Parathyroid adenoma (tissue), 2 donors: Measurements from ENCODE around the gene TASL.

Experiments
- H2AFZ ChIP-seq: fragments of 300-600 bp; sonication (generic); one replicate; pipeline ENCODE4 v1.7.0; 2017; ENCODE audit warnings: antibody characterized with exemption, mild to moderate bottlenecking
- H3K27ac ChIP-seq: fragments of 300-600 bp; sonication (generic); one replicate; pipeline ENCODE4 v1.7.0; 2017
- H3K27me3 ChIP-seq: fragments of 300-600 bp; sonication (generic); one replicate; pipeline ENCODE4 v1.7.0; 2017; ENCODE audit warnings: low read length; ENCODE audit not compliant: control insufficient read depth, insufficient read depth
- H3K36me3 ChIP-seq: fragments of 300-600 bp; sonication (generic); one replicate; pipeline ENCODE4 v1.7.0; 2017; ENCODE audit warnings: low read length; ENCODE audit not compliant: control insufficient read depth, insufficient read depth
- H3K4me1 ChIP-seq: fragments of 300-600 bp; sonication (generic); one replicate; pipeline ENCODE4 v1.7.0; 2017; ENCODE audit warnings: control low read depth
- H3K4me2 ChIP-seq: fragments of 300-600 bp; sonication (generic); one replicate; pipeline ENCODE4 v1.7.0; 2017; ENCODE audit warnings: low read length
- H3K4me3 ChIP-seq: fragments of 300-600 bp; sonication (generic); one replicate; pipeline ENCODE4 v1.7.0; 2017; ENCODE audit warnings: low read depth, low read length
- H3K79me2 ChIP-seq: fragments of 300-600 bp; sonication (generic); one replicate; pipeline ENCODE4 v1.7.0; 2017; ENCODE audit warnings: control low read depth
- H3K9ac ChIP-seq: fragments of 300-600 bp; sonication (generic); one replicate; pipeline ENCODE4 v1.7.0; 2017; ENCODE audit warnings: mild to moderate bottlenecking
- H3K9me3 ChIP-seq: fragments of 300-600 bp; sonication (generic); one replicate; pipeline ENCODE4 v1.7.0; 2017; ENCODE audit warnings: low read length; ENCODE audit not compliant: control insufficient read depth
- TF ChIP-seq, protein P1 (sequence below): fragments of 300-600 bp; sonication (generic); IDR thresholded peaks from one replicate; pipeline ENCODE4 v1.7.0; 2017; ENCODE audit warnings: antibody characterized with exemption, mild to moderate bottlenecking
- donor health status: primary hyperparathyroidism.

TASL gene

DNA sequence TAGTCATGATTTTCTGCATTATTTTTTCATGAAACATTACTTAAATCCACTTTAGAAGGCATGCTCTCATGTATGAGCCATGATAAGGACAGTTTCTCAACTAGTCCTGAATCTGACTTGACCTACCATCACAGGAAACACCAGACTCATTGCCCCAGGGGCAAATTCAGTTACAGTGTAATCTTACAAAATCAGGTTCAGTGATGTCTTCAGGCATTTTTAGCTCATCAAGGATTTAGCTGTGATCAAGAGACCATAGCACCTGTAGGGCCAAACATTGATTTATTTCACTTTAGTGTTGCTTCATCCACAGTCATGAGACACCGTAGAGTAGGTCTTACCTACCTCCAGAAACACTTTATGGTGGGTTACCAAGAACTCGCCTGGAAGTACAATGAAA, 3.1 kb upstream of the TASL start:
- no peaks in the 10 kb centered on the region for H3K79me2 ChIP-seq
- H3K9me3 ChIP-seq: no peaks in the 10 kb centered on the region
- H3K9ac ChIP-seq: no peak overlapping the region
- H3K4me1 ChIP-seq: no peaks in the 10 kb centered on the region
- H3K4me3 ChIP-seq: no peak overlapping the region
- H2AFZ ChIP-seq: no peak overlapping the region
- no peak overlapping the region for H3K27ac ChIP-seq
- TF ChIP-seq, protein P1, sequence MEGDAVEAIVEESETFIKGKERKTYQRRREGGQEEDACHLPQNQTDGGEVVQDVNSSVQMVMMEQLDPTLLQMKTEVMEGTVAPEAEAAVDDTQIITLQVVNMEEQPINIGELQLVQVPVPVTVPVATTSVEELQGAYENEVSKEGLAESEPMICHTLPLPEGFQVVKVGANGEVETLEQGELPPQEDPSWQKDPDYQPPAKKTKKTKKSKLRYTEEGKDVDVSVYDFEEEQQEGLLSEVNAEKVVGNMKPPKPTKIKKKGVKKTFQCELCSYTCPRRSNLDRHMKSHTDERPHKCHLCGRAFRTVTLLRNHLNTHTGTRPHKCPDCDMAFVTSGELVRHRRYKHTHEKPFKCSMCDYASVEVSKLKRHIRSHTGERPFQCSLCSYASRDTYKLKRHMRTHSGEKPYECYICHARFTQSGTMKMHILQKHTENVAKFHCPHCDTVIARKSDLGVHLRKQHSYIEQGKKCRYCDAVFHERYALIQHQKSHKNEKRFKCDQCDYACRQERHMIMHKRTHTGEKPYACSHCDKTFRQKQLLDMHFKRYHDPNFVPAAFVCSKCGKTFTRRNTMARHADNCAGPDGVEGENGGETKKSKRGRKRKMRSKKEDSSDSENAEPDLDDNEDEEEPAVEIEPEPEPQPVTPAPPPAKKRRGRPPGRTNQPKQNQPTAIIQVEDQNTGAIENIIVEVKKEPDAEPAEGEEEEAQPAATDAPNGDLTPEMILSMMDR: no peak
- no peaks in the 10 kb centered on the region for H3K36me3 ChIP-seq
- H3K4me2 ChIP-seq: no peak overlapping the region
- no peaks in the 10 kb centered on the region for H3K27me3 ChIP-seq

DNA sequence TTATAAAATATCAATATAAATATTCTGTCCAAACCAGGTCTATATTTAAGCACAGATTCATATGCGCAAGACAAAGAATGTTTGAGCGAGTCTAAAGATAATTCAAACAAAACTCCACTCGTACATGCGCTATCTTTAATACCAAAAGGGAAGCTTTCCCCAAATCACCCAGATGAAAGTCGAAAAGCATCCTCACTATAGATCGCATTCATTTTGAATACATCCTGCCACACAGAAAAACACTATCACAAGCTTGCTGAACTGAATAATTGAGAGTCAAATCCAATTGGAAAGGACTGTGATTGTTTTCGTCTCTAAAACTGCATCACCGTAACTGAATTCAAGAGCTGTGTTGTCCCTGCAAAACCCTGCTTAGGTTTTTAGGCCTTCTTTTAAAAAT, 685 bp downstream of the TASL start:
- H3K9ac ChIP-seq: no peak overlapping the region
- no peak overlapping the region for H3K4me3 ChIP-seq

DNA sequence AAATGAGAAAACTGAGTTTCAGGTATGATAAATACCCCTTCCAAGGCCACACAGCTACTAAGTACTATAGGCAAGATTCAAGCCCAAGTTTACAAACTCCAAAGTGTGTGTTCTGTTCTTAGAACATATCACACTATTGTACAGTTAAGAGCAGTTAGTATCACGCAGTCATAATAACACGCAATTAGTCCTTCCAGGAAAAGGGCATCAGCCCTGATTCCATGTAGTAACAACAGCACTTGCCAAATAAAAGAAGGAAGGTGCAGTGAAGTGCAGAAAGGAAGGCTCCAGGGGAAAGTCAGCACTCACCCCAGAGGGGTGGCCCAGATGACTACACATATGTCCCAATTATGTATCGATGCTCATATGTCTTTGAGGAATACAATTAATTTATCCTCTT, 4.4 kb downstream of the TASL start:
- Histone ChIP-seq H3K4me1 (no peaks in the 10 kb centered on the region), H3K27me3 (no peaks in the 10 kb centered on the region), H2AFZ (no peak overlapping the region), H3K36me3 (no peaks in the 10 kb centered on the region), H3K4me3 (no peak overlapping the region), H3K27ac (no peak overlapping the region), H3K79me2 (no peaks in the 10 kb centered on the region), H3K4me2 (no peak overlapping the region), H3K9me3 (no peaks in the 10 kb centered on the region), H3K9ac (no peak overlapping the region)
- TF ChIP-seq, protein P1: no peak

More for the DNA sequence above, 685 bp downstream of the TASL start:
- H3K4me1 ChIP-seq: no peaks in the 10 kb centered on the region
- H2AFZ ChIP-seq: no peak overlapping the region
- no peak overlapping the region for H3K4me2 ChIP-seq
- H3K36me3 ChIP-seq: no peaks in the 10 kb centered on the region
- no peaks in the 10 kb centered on the region for H3K27me3 ChIP-seq
- no peaks in the 10 kb centered on the region for H3K79me2 ChIP-seq
- H3K9me3 ChIP-seq: no peaks in the 10 kb centered on the region
- H3K27ac ChIP-seq: no peak overlapping the region
- TF ChIP-seq, protein P1: no peak

DNA sequence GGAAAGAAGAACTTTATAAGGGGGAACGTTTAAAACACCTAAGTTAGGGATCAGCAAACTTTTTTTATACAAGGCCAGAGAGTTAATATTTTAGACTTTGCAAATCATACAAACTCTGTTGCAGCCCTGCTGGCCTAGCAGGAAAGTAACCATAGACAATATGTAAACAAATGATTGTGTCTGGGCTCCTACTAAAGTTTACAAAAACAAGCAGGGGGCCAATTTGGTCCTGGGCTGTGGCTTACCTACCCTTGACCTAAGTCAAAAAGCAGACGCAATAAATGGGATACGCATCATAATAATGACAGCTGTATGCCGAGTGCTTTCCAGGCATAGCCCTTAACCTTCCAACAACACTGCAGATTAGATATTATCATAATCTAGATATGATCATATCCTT, 4.9 kb downstream of the TASL start:
- no peaks in the 10 kb centered on the region for H3K9me3 ChIP-seq
- H3K36me3 ChIP-seq: no peaks in the 10 kb centered on the region
- no peak overlapping the region for H3K9ac ChIP-seq
- no peak overlapping the region for H3K4me2 ChIP-seq
- H3K4me1 ChIP-seq: no peaks in the 10 kb centered on the region
- TF ChIP-seq, protein P1: no peak
- no peak overlapping the region for H2AFZ ChIP-seq
- no peak overlapping the region for H3K4me3 ChIP-seq
- H3K79me2 ChIP-seq: no peaks in the 10 kb centered on the region
- H3K27me3 ChIP-seq: no peaks in the 10 kb centered on the region
- no peak overlapping the region for H3K27ac ChIP-seq

DNA sequence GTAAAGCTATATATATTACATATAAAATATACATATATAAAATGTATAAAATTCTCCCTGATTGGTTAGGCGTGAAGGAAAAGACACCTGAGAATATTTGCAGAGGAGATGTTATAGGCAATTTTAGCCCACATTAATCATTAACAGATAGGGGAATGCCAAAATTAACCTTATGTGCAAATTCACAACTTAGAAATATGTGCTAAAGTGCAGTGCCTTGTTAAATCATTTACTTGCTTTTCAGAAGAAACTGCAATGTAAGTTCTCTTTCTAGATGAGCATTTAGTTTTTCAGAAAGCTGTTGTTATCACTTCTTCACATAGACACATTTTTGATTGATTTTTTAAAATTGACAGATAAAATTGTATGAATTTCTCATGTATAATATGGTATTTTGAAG, 5.6 kb downstream of the TASL start:
- Histone ChIP-seq H3K4me1 (no peaks in the 10 kb centered on the region), H3K79me2 (no peaks in the 10 kb centered on the region), H3K27me3 (no peaks in the 10 kb centered on the region), H3K4me2 (no peak overlapping the region), H3K36me3 (no peaks in the 10 kb centered on the region), H3K9me3 (no peaks in the 10 kb centered on the region), H3K9ac (no peak overlapping the region), H3K27ac (no peak overlapping the region), H2AFZ (no peak overlapping the region), H3K4me3 (no peak overlapping the region)
- TF ChIP-seq, protein P1: no peak
